Measurements from ENCODE around the gene PRSS35. TPM values are rescaled to one million over a fixed set of nuclear protein-coding genes. Genes with fewer than 3 reads are reported as not detected.

Gene PRSS35
- total and polyA plus RNA-seq, 2 of the 8 experiments (the other 6 are each of a cell fraction or from before 2014, with no cell fraction given): 1.3 to 2.9 TPM

- CTCF ChIA-PET (ENCODE audit: partially characterized antibody): interaction anchor here (0.6 to 1.4 kb wide), 41 partner anchors 8 to 1399 kb away, joined by 3 to 11 read pairs (median 4); partner anchors contain the start of genes PRSS35 and UBE3D
- H4K20me1 ChIP-seq (replicated peaks in 1 of 2; ENCODE audit: control insufficient read depth in 1 of 2, insufficient read depth in 2 of 2, low read length in 2 of 2): no peaks in the 10 kb centered on the region
- FAIRE-seq: no peak
- no peak overlapping the region for H2BK12ac ChIP-seq (ENCODE audit: low read depth, low read length)
- H2BK20ac ChIP-seq (ENCODE audit: low read length): no peak overlapping the region
- no peaks in the 10 kb centered on the region for H3K79me2 ChIP-seq (ENCODE audit: control insufficient read depth in 1 of 2, insufficient read depth in 2 of 2, low read length in 2 of 2)
- H2BK15ac ChIP-seq (ENCODE audit: low read length): no peak overlapping the region
- no peak overlapping the region for H3K56ac ChIP-seq (replicated peaks; ENCODE audit: insufficient read length, low read depth, low read length)
- no peaks in the 10 kb centered on the region for H3K36me3 ChIP-seq (ENCODE audit: control insufficient read depth in 2 of 4, insufficient read depth in 4 of 4, low read length in 3 of 4)
- H3K9ac ChIP-seq (replicated peaks in 1 of 4; ENCODE audit: extremely low read depth in 1 of 4, low read depth in 3 of 4, low read length in 3 of 4): no peak overlapping the region
- no peak overlapping the region for H4K5ac ChIP-seq (ENCODE audit: insufficient read length, low read depth, low read length)
- 65 to 100% methylated on average over 1 to 4 of the region's 4 CpGs for WGBS, 2 experiments (ENCODE audit: extremely low coverage in 1 of 2, insufficient coverage in 1 of 2, insufficient read length in 1 of 2, insufficient replicate concordance in 2 of 2, low coverage in 1 of 2, low lambda C conversion rate in 2 of 2, missing lambda C conversion rate in 1 of 2)
- no peak overlapping the region for H3K23ac ChIP-seq (ENCODE audit: insufficient read length)
- no peak overlapping the region for H2BK5ac ChIP-seq (ENCODE audit: low read depth, low read length)
- no peak overlapping the region for H2BK120ac ChIP-seq (replicated peaks; ENCODE audit: low read depth, low read length)
- no peak overlapping the region for H3K4me3 ChIP-seq (ENCODE audit: extremely low read depth in 1 of 4, insufficient read depth in 2 of 4, low read depth in 3 of 4, low read length in 4 of 4)
- no peak overlapping the region for H2AK5ac ChIP-seq (ENCODE audit: low read depth, low read length)
- H3K23me2 ChIP-seq (ENCODE audit: low read depth, low read length): no peaks in the 10 kb centered on the region
- H3K18ac ChIP-seq (ENCODE audit: extremely low read depth, low read length): no peak overlapping the region
- H3K9me3 ChIP-seq (ENCODE audit: insufficient read depth in 2 of 2, low read depth in 1 of 2, low read length in 1 of 2): no peaks in the 10 kb centered on the region
- H3K27ac ChIP-seq (ENCODE audit: low read depth, low read length): no peak overlapping the region
- H3K27me3 ChIP-seq (replicated peaks in 1 of 4; ENCODE audit: control insufficient read depth in 3 of 4, extremely low read depth in 1 of 4, insufficient read depth in 3 of 4, low read length in 3 of 4): no peaks in the 10 kb centered on the region
- no peak overlapping the region for H3K4me2 ChIP-seq (ENCODE audit: insufficient read depth in 1 of 2, low read depth in 2 of 2, low read length in 2 of 2)
- no peak overlapping the region for H2AFZ ChIP-seq (ENCODE audit: low read length)
- no peak overlapping the region for H3K14ac ChIP-seq (ENCODE audit: insufficient read length)
- no peak for DNase-seq (ENCODE audit: low read depth in 1 of 2, low spot score in 2 of 2)
- POLR2A ChIA-PET (ENCODE audit: partially characterized antibody): interaction anchor here (0.6 kb wide), 1 partner anchor 735 kb away, joined by 4 read pairs; no protein-coding TSS in a partner anchor
- H3K79me1 ChIP-seq (ENCODE audit: low read depth, low read length): no peaks in the 10 kb centered on the region
- H4K8ac ChIP-seq (ENCODE audit: extremely low read depth, insufficient read depth, low read length): no peak overlapping the region
- H4K91ac ChIP-seq (replicated peaks; ENCODE audit: insufficient read length, low read length): no peak overlapping the region
- no peak overlapping the region for H3K4ac ChIP-seq (replicated peaks; ENCODE audit: insufficient read length, low read depth, low read length)
- H3K4me1 ChIP-seq (replicated peaks in 1 of 4; ENCODE audit: control insufficient read depth in 3 of 4, insufficient read depth in 4 of 4, low read length in 3 of 4): no peaks in the 10 kb centered on the region
- no peak for TF ChIP-seq GTF2F1 (IDR thresholded peaks at IDR 0.05; ENCODE audit: borderline replicate concordance, low read depth, low read length)
- TF ChIP-seq KDM4A (IDR thresholded peaks at IDR 0.05; ENCODE audit: low read depth, low read length, severe bottlenecking): no peak
- no peak for TF ChIP-seq JUND (IDR thresholded peaks at IDR 0.05; ENCODE audit: low read length)
- TF ChIP-seq POLR2AphosphoS5 (IDR thresholded peaks at IDR 0.05; ENCODE audit: low read depth, low read length): no peak
- no peak for TF ChIP-seq RXRA (IDR thresholded peaks at IDR 0.05; ENCODE audit: insufficient read depth, low read depth, low read length)
- TF ChIP-seq, protein P1, sequence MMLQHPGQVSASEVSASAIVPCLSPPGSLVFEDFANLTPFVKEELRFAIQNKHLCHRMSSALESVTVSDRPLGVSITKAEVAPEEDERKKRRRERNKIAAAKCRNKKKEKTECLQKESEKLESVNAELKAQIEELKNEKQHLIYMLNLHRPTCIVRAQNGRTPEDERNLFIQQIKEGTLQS (IDR thresholded peaks at IDR 0.05; ENCODE audit: insufficient read depth, low read depth, low read length): no peak
- TF ChIP-seq SP1 (IDR thresholded peaks at IDR 0.05; ENCODE audit: low read depth, low read length): no peak
- TF ChIP-seq TBP (IDR thresholded peaks at IDR 0.05; ENCODE audit: low read depth, low read length): no peak
- no peak for TF ChIP-seq TAF1 (IDR thresholded peaks at IDR 0.05; ENCODE audit: low read depth, low read length)
Observed at GRCh38 chr6:83536647-83537589, 24.6 kb downstream of the PRSS35 start.
